ENCODE data around the gene ACLY.

Gene ACLY

DNA sequence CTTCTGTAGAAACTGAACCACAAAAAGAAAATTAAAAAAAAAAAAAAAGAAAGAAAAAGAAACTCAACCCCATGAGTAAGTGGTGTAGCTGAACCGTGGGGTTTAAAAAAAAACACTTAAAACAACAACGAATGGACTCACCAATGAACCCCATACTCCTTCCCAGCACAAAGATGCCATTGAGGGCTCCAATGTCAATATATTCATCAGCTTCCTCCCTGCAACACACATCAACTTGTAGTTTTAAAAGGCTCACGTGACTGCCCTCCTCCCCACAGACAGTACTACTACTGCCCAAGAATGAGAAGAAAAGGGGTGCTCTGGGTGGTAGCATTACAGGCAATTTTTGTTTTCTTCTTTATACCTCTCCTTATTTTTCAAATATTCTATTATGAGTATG, 50.2 kb downstream of the ACLY start:
- H3K9ac ChIP-seq (ENCODE audit: low read length) = no peak overlapping the region
- no peak overlapping the region for H3K23ac ChIP-seq (ENCODE audit: low read length)
- H3K4me2 ChIP-seq (ENCODE audit: low read length) = no peak overlapping the region
- peaks cover 10% of the 10 kb centered on the region for H3K79me1 ChIP-seq (ENCODE audit: low read length)
- H2BK120ac ChIP-seq (ENCODE audit: low read depth, low read length) = no peak overlapping the region
- no peak overlapping the region for H4K8ac ChIP-seq (ENCODE audit: low read depth, low read length)
- no peak overlapping the region for H2BK15ac ChIP-seq (replicated peaks; ENCODE audit: low read depth)
- no peak overlapping the region for H3K18ac ChIP-seq (ENCODE audit: low read length)
- H3K27ac ChIP-seq (ENCODE audit: low read depth, low read length) = no peak overlapping the region
- H2AK5ac ChIP-seq (ENCODE audit: low read length) = no peak overlapping the region
- no CpG with 5 or more reads among the region's 3 CpGs for WGBS (ENCODE audit: extremely low coverage, insufficient coverage, low lambda C conversion rate)
- H2BK5ac ChIP-seq (ENCODE audit: low read length) = no peak overlapping the region
- no peak overlapping the region for H3K56ac ChIP-seq (ENCODE audit: low read length)
- no peaks in the 10 kb centered on the region for H3K27me3 ChIP-seq (ENCODE audit: insufficient read depth, low read length, poor library complexity)
- H3K4me1 ChIP-seq (ENCODE audit: control insufficient read depth, low read depth, low read length) = peaks cover 7% of the 10 kb centered on the region
- H3K36me3 ChIP-seq (ENCODE audit: control insufficient read depth, insufficient read depth, low read length) = peaks cover 25% of the 10 kb centered on the region
- H4K5ac ChIP-seq (ENCODE audit: low read length) = no peak overlapping the region
- no peak overlapping the region for H3K4ac ChIP-seq (ENCODE audit: low read depth, low read length)
- DNase-seq = no peak
- peaks cover 12% of the 10 kb centered on the region for H3K79me2 ChIP-seq (ENCODE audit: control insufficient read depth, insufficient read depth, low read length)
- H3K4me3 ChIP-seq (ENCODE audit: low read length) = no peak overlapping the region

DNA sequence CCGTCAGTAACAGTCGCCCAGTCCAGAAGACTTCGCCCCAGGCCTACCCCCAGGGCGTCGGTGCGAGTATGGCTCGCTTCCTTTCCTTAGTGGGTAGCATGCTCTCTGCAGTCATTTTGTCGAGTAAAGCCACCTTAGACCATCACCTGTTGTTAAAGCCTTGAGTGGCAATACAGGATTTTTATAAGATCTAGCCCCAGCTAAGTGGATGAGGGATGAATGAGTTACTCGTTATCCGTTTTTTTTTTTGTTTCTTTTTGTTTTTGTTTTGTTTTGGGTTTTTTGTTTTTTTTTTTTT, 53.2 kb downstream of the ACLY start:
- peaks cover 29% of the 10 kb centered on the region for H3K79me2 ChIP-seq (ENCODE audit: control insufficient read depth, insufficient read depth, low read length)
- WGBS (ENCODE audit: extremely low coverage, insufficient coverage, low lambda C conversion rate) = no CpG with 5 or more reads among the region's 10 CpGs
- no peak overlapping the region for H3K27ac ChIP-seq (ENCODE audit: low read depth, low read length)
- peak overlapping the region; percentile 61 for H3K4me2 ChIP-seq (ENCODE audit: low read length)
- no peak overlapping the region for H3K4me3 ChIP-seq (ENCODE audit: low read length)
- H2AK5ac ChIP-seq (ENCODE audit: low read length) = no peak overlapping the region
- H3K4ac ChIP-seq (ENCODE audit: low read depth, low read length) = no peak overlapping the region
- peaks cover 22% of the 10 kb centered on the region for H3K79me1 ChIP-seq (ENCODE audit: low read length)
- H3K27me3 ChIP-seq (ENCODE audit: insufficient read depth, low read length, poor library complexity) = no peaks in the 10 kb centered on the region
- H3K4me1 ChIP-seq (ENCODE audit: control insufficient read depth, low read depth, low read length) = peaks cover 11% of the 10 kb centered on the region
- H3K23ac ChIP-seq (ENCODE audit: low read length) = no peak overlapping the region
- H4K5ac ChIP-seq (ENCODE audit: low read length) = no peak overlapping the region
- H3K36me3 ChIP-seq (ENCODE audit: control insufficient read depth, insufficient read depth, low read length) = peaks cover 9% of the 10 kb centered on the region
- peak overlapping the region; percentile 67 for H3K9ac ChIP-seq (ENCODE audit: low read length)
- H2BK5ac ChIP-seq (ENCODE audit: low read length) = no peak overlapping the region
- no peak for DNase-seq
- no peak overlapping the region for H2BK120ac ChIP-seq (ENCODE audit: low read depth, low read length)
- H2BK15ac ChIP-seq (replicated peaks; ENCODE audit: low read depth) = no peak overlapping the region
- peak overlapping the region; percentile 78 for H3K56ac ChIP-seq (ENCODE audit: low read length)
- H3K18ac ChIP-seq (ENCODE audit: low read length) = no peak overlapping the region
- H4K8ac ChIP-seq (ENCODE audit: low read depth, low read length) = no peak overlapping the region

DNA sequence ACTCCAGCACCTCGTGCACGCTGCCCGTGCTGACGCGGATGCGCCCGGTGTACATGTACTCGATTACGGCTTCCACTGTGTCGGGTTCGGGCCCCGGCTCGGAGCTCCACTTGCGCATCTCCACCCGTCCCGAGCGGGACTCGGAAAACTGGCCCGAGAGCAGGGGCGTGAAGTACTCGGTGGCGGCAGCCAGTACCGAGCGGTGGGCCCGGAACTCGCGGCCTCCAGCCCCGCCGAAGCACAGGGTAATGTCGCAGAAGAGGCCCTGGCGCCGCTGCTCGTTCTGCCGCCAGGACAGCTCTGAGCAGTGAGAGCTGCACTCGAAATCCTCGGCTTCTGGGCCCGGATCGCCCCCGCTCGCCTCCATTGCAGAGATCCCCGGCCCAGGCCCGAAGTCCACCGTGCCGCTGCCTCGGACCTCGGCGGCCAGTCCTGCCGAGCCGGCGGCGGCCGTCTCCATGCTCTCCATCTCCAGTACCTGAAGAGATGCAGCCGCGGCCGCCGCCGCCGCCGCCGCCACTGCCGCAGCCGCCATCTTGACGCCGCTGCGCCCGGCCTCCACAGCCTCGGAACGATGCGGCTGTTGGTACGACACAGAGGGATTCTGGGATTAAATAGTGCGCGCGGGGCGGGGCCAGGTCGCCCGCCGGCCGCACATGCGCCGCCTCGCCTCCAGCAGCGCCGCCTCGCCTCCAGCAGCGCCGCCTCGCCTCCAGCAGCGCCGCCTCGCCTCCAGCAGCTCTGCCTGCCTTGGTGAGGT, 53.7 kb downstream of the ACLY start, which contains the start of gene KLHL11:
TSS of gene KLHL11 (minus strand) at position 588 of the 760 bp plus-strand sequence. CDS start at position 535, 53 bp downstream.
- Histone ChIP-seq H3K4me2 (ENCODE audit: low read length) (peak within 1 kb of the TSS; percentile 80), H3K4me1 (ENCODE audit: control insufficient read depth, low read depth, low read length) (peaks cover 11% of the 10 kb centered on the region), H3K56ac (ENCODE audit: low read length) (peak within 1 kb of the TSS; percentile 96), H3K4ac (ENCODE audit: low read depth, low read length) (no peak within 1 kb of the TSS), H3K18ac (ENCODE audit: low read length) (peak within 1 kb of the TSS; percentile 43), H3K27me3 (ENCODE audit: insufficient read depth, low read length, poor library complexity) (no peaks in the 10 kb centered on the region), H2BK15ac (replicated peaks; ENCODE audit: low read depth) (no peak within 1 kb of the TSS), H3K79me1 (ENCODE audit: low read length) (peaks cover 22% of the 10 kb centered on the region), H3K27ac (ENCODE audit: low read depth, low read length) (peak within 1 kb of the TSS; percentile 76), H2BK5ac (ENCODE audit: low read length) (no peak within 1 kb of the TSS), H2BK120ac (ENCODE audit: low read depth, low read length) (no peak within 1 kb of the TSS), H3K9ac (ENCODE audit: low read length) (peak within 1 kb of the TSS; percentile 96), H4K8ac (ENCODE audit: low read depth, low read length) (no peak within 1 kb of the TSS), H3K23ac (ENCODE audit: low read length) (no peak within 1 kb of the TSS), H4K5ac (ENCODE audit: low read length) (no peak within 1 kb of the TSS), H2AK5ac (ENCODE audit: low read length) (no peak within 1 kb of the TSS), H3K79me2 (ENCODE audit: control insufficient read depth, insufficient read depth, low read length) (peaks cover 32% of the 10 kb centered on the region), H3K36me3 (ENCODE audit: control insufficient read depth, insufficient read depth, low read length) (peaks cover 8% of the 10 kb centered on the region), H3K4me3 (ENCODE audit: low read length) (peak within 1 kb of the TSS; percentile 79)
- peak; percentile 97 for DNase-seq
- WGBS (ENCODE audit: extremely low coverage, insufficient coverage, low lambda C conversion rate) = no CpG with 5 or more reads among the region's 90 CpGs

DNA sequence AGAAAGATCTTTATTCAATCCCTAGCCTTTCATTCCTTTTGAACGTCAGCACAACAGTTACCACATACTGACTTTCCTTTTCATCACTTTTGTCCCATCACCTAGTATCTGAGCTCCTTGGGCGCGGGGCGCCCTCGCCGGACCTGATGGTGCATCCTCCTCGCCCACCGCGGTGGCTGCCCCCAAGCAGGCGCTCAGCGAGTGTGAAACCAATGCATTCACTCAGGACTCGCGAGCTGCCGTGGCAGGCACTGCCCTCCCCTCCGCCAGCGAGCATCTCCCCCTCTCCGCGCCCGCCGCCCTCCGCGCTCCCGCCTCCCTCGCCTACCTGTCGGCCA, 54.3 kb downstream of the ACLY start:
- H3K4me2 ChIP-seq (ENCODE audit: low read length) = peak overlapping the region; percentile 80
- H4K5ac ChIP-seq (ENCODE audit: low read length) = no peak overlapping the region
- H2BK15ac ChIP-seq (replicated peaks; ENCODE audit: low read depth) = no peak overlapping the region
- no peak overlapping the region for H3K18ac ChIP-seq (ENCODE audit: low read length)
- H3K79me1 ChIP-seq (ENCODE audit: low read length) = peaks cover 23% of the 10 kb centered on the region
- DNase-seq = no peak
- peaks cover 11% of the 10 kb centered on the region for H3K4me1 ChIP-seq (ENCODE audit: control insufficient read depth, low read depth, low read length)
- no peak overlapping the region for H3K27ac ChIP-seq (ENCODE audit: low read depth, low read length)
- no peak overlapping the region for H4K8ac ChIP-seq (ENCODE audit: low read depth, low read length)
- peaks cover 5% of the 10 kb centered on the region for H3K36me3 ChIP-seq (ENCODE audit: control insufficient read depth, insufficient read depth, low read length)
- peaks cover 34% of the 10 kb centered on the region for H3K79me2 ChIP-seq (ENCODE audit: control insufficient read depth, insufficient read depth, low read length)
- no peak overlapping the region for H2AK5ac ChIP-seq (ENCODE audit: low read length)
- no peaks in the 10 kb centered on the region for H3K27me3 ChIP-seq (ENCODE audit: insufficient read depth, low read length, poor library complexity)
- H3K9ac ChIP-seq (ENCODE audit: low read length) = peak overlapping the region; percentile 96
- no peak overlapping the region for H3K23ac ChIP-seq (ENCODE audit: low read length)
- WGBS (ENCODE audit: extremely low coverage, insufficient coverage, low lambda C conversion rate) = no CpG with 5 or more reads among the region's 25 CpGs
- no peak overlapping the region for H3K4ac ChIP-seq (ENCODE audit: low read depth, low read length)
- H2BK120ac ChIP-seq (ENCODE audit: low read depth, low read length) = no peak overlapping the region
- H3K4me3 ChIP-seq (ENCODE audit: low read length) = peak overlapping the region; percentile 79
- peak overlapping the region; percentile 96 for H3K56ac ChIP-seq (ENCODE audit: low read length)
- no peak overlapping the region for H2BK5ac ChIP-seq (ENCODE audit: low read length)

DNA sequence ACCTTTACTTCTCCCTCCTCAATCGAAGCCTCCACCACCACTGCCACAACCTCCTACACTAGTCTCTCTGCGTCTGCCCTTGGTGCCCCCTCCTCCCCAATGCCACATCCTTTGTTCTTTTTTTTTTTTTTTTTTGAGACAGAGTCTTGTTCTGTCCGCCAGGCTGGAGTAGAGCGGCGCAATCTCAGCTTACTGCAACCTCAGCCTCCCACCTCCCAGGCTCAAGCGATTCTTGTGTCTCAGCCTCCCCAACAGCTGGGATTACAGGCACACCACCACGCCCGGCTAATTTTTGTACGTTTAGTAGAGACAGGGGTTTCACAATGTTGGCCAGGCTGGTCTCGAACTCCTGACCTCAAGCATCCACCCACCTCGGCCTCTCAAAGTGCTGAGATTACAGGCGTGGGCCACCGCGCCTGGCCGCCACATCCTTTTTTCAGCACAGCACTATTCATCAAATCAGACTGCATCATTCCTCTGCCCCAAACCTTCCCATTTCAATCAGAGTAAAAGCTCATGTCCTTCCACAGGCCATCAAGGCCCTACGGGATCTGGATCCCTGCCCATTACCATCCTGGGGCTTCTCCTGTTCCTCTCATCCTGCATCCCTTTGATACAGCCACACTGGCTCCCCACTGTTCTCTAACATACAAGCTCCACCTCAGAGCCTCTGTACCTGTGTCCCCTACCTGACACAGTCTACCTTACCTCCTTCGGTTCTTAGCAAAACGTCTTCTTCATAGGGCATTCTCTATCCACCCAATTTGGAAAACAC, 55.5 kb downstream of the ACLY start:
- Histone ChIP-seq H3K79me1 (ENCODE audit: low read length) (peaks cover 23% of the 10 kb centered on the region), H3K27ac (ENCODE audit: low read depth, low read length) (no peak overlapping the region), H4K8ac (ENCODE audit: low read depth, low read length) (no peak overlapping the region), H3K56ac (ENCODE audit: low read length) (peak overlapping the region; percentile 96), H4K5ac (ENCODE audit: low read length) (no peak overlapping the region), H2AK5ac (ENCODE audit: low read length) (no peak overlapping the region), H3K4me2 (ENCODE audit: low read length) (peak overlapping the region; percentile 1), H3K79me2 (ENCODE audit: control insufficient read depth, insufficient read depth, low read length) (peaks cover 39% of the 10 kb centered on the region), H3K9ac (ENCODE audit: low read length) (peak overlapping the region; percentile 96), H3K4me3 (ENCODE audit: low read length) (no peak overlapping the region), H3K27me3 (ENCODE audit: insufficient read depth, low read length, poor library complexity) (no peaks in the 10 kb centered on the region), H2BK15ac (replicated peaks; ENCODE audit: low read depth) (no peak overlapping the region), H2BK5ac (ENCODE audit: low read length) (no peak overlapping the region), H3K23ac (ENCODE audit: low read length) (no peak overlapping the region), H3K4me1 (ENCODE audit: control insufficient read depth, low read depth, low read length) (peaks cover 11% of the 10 kb centered on the region), H2BK120ac (ENCODE audit: low read depth, low read length) (no peak overlapping the region), H3K4ac (ENCODE audit: low read depth, low read length) (no peak overlapping the region), H3K18ac (ENCODE audit: low read length) (no peak overlapping the region), H3K36me3 (ENCODE audit: control insufficient read depth, insufficient read depth, low read length) (peaks cover 2% of the 10 kb centered on the region)
- DNase-seq = no peak
- no CpG with 5 or more reads among the region's 18 CpGs for whole genome bisulfite sequencing (ENCODE audit: extremely low coverage, insufficient coverage, low lambda C conversion rate)
